Rectal smooth muscle tissue (tissue), 1 donor: Measurements from ENCODE around the gene KDM8.

Experiments
- H3K27ac ChIP-seq: one replicate; pipeline ENCODE4 v1.7.0; 2013; ENCODE audit warnings: low read depth, low read length, inconsistent platforms
- H3K27me3 ChIP-seq: one replicate; pipeline ENCODE4 v1.7.0; 2013; ENCODE audit warnings: low read length; ENCODE audit not compliant: control insufficient read depth, insufficient read depth
- H3K36me3 ChIP-seq: one replicate; pipeline ENCODE4 v1.7.0; 2013; ENCODE audit warnings: low read length; ENCODE audit not compliant: control insufficient read depth, insufficient read depth
- H3K4me1 ChIP-seq: one replicate; pipeline ENCODE4 v1.7.0; 2013; ENCODE audit warnings: low read length; ENCODE audit not compliant: control insufficient read depth, insufficient read depth
- H3K4me3 ChIP-seq: one replicate; pipeline ENCODE4 v1.7.0; 2013; ENCODE audit warnings: low read length
- H3K9ac ChIP-seq: one replicate; pipeline ENCODE4 v1.7.0; 2013; ENCODE audit warnings: low read length

The KDM8 gene

GRCh38 chr16:27203507-27204311 is at the start of gene KDM8:
TSS of gene KDM8 (plus strand) at chr16:27203526. CDS start at chr16:27210124, 6,598 bp downstream.
- Histone ChIP-seq H3K4me1 (peaks cover 6% of the 10 kb centered on the region), H3K4me3 (peak within 1 kb of the TSS; percentile 96), H3K9ac (peak within 1 kb of the TSS; percentile 92), H3K27ac (peak within 1 kb of the TSS; percentile 98), H3K36me3 (no peaks in the 10 kb centered on the region), H3K27me3 (no peaks in the 10 kb centered on the region)

GRCh38 chr16:27154705-27155521 is 48.4 kb upstream of the KDM8 start:
- Histone ChIP-seq H3K27me3 (no peaks in the 10 kb centered on the region), H3K27ac (no peak overlapping the region), H3K4me3 (no peak overlapping the region), H3K36me3 (no peaks in the 10 kb centered on the region), H3K9ac (no peak overlapping the region), H3K4me1 (no peaks in the 10 kb centered on the region)

GRCh38 chr16:27156579-27156978 is 46.7 kb upstream of the KDM8 start:
- Histone ChIP-seq H3K27me3 (no peaks in the 10 kb centered on the region), H3K27ac (no peak overlapping the region), H3K9ac (no peak overlapping the region), H3K4me1 (no peaks in the 10 kb centered on the region), H3K36me3 (no peaks in the 10 kb centered on the region), H3K4me3 (no peak overlapping the region)

GRCh38 chr16:27161398-27161797 is 41.9 kb upstream of the KDM8 start:
- Histone ChIP-seq H3K27me3 (no peaks in the 10 kb centered on the region), H3K36me3 (no peaks in the 10 kb centered on the region), H3K27ac (no peak overlapping the region), H3K4me3 (no peak overlapping the region), H3K9ac (no peak overlapping the region), H3K4me1 (no peaks in the 10 kb centered on the region)

- no peak overlapping the region for H3K4me3 ChIP-seq
These were observed 39.0 kb upstream of the KDM8 start for GRCh38 chr16:27164352-27164751.

GRCh38 chr16:27165576-27165975 is 37.8 kb upstream of the KDM8 start:
- no peaks in the 10 kb centered on the region for H3K27me3 ChIP-seq
- H3K4me3 ChIP-seq, result no peak overlapping the region
- H3K4me1 ChIP-seq, result no peaks in the 10 kb centered on the region
- H3K27ac ChIP-seq, result no peak overlapping the region
- H3K36me3 ChIP-seq, result no peaks in the 10 kb centered on the region
- no peak overlapping the region for H3K9ac ChIP-seq

More at GRCh38 chr16:27164352-27164751, 39.0 kb upstream of the KDM8 start:
- Histone ChIP-seq H3K27me3 (no peaks in the 10 kb centered on the region), H3K9ac (no peak overlapping the region), H3K36me3 (no peaks in the 10 kb centered on the region), H3K4me1 (no peaks in the 10 kb centered on the region), H3K27ac (no peak overlapping the region)

GRCh38 chr16:27168790-27169189 is 34.5 kb upstream of the KDM8 start:
- H3K36me3 ChIP-seq, result no peaks in the 10 kb centered on the region
- no peaks in the 10 kb centered on the region for H3K27me3 ChIP-seq
- no peak overlapping the region for H3K4me3 ChIP-seq
- H3K4me1 ChIP-seq, result no peaks in the 10 kb centered on the region
- no peak overlapping the region for H3K9ac ChIP-seq
- H3K27ac ChIP-seq, result no peak overlapping the region

GRCh38 chr16:27169511-27170071 is 33.7 kb upstream of the KDM8 start:
- no peak overlapping the region for H3K27ac ChIP-seq
- no peak overlapping the region for H3K9ac ChIP-seq
- no peaks in the 10 kb centered on the region for H3K27me3 ChIP-seq
- H3K4me1 ChIP-seq, result no peaks in the 10 kb centered on the region
- H3K36me3 ChIP-seq, result no peaks in the 10 kb centered on the region
- H3K4me3 ChIP-seq, result no peak overlapping the region

- no peak overlapping the region for H3K27ac ChIP-seq
- no peaks in the 10 kb centered on the region for H3K27me3 ChIP-seq
- no peak overlapping the region for H3K9ac ChIP-seq
- no peaks in the 10 kb centered on the region for H3K4me1 ChIP-seq
- no peaks in the 10 kb centered on the region for H3K36me3 ChIP-seq
- H3K4me3 ChIP-seq, result no peak overlapping the region
These were observed 31.7 kb upstream of the KDM8 start for GRCh38 chr16:27171584-27171983.

- Histone ChIP-seq H3K36me3 (no peaks in the 10 kb centered on the region), H3K9ac (no peak overlapping the region), H3K27ac (no peak overlapping the region), H3K4me1 (no peaks in the 10 kb centered on the region), H3K4me3 (no peak overlapping the region), H3K27me3 (no peaks in the 10 kb centered on the region)
These were observed 29.3 kb upstream of the KDM8 start for GRCh38 chr16:27174007-27174406.

- Histone ChIP-seq H3K36me3 (no peaks in the 10 kb centered on the region), H3K4me1 (peaks cover 2% of the 10 kb centered on the region), H3K27me3 (no peaks in the 10 kb centered on the region), H3K27ac (no peak overlapping the region), H3K9ac (no peak overlapping the region), H3K4me3 (no peak overlapping the region)
These were observed 28.5 kb upstream of the KDM8 start for GRCh38 chr16:27174798-27175197.

GRCh38 chr16:27175888-27176287 is 27.4 kb upstream of the KDM8 start:
- Histone ChIP-seq H3K36me3 (no peaks in the 10 kb centered on the region), H3K4me3 (no peak overlapping the region), H3K27me3 (no peaks in the 10 kb centered on the region), H3K27ac (no peak overlapping the region), H3K4me1 (peaks cover 2% of the 10 kb centered on the region), H3K9ac (no peak overlapping the region)
